ENCODE data around the gene MLANA.

MLANA gene

GRCh38 chr9:5846096-5846495 lies 44.6 kb upstream of the MLANA start:
- DNase-seq (ENCODE audit: extremely low read depth, insufficient read length), result no peak
- H3K4me3 ChIP-seq (replicated peaks; ENCODE audit: low read depth, low read length), result no peak overlapping the region
- H3K36me3 ChIP-seq (ENCODE audit: control insufficient read depth, insufficient read depth, low read length), result no peaks in the 10 kb centered on the region
- no peaks in the 10 kb centered on the region for H3K27me3 ChIP-seq (replicated peaks; ENCODE audit: control insufficient read depth, insufficient read depth, low read length)
- TF ChIP-seq CTCF (IDR thresholded peaks at IDR 0.05; ENCODE audit: insufficient read depth, low read length, poor library complexity, severe bottlenecking), result no peak

GRCh38 chr9:5846501-5846921 lies 44.2 kb upstream of the MLANA start:
- Histone ChIP-seq H3K36me3 (ENCODE audit: control insufficient read depth, insufficient read depth, low read length) (no peaks in the 10 kb centered on the region), H3K27me3 (replicated peaks; ENCODE audit: control insufficient read depth, insufficient read depth, low read length) (no peaks in the 10 kb centered on the region), H3K4me3 (replicated peaks; ENCODE audit: low read depth, low read length) (no peak overlapping the region)
- TF ChIP-seq CTCF (IDR thresholded peaks at IDR 0.05; ENCODE audit: insufficient read depth, low read length, poor library complexity, severe bottlenecking), result no peak
- no peak for DNase-seq (ENCODE audit: extremely low read depth, insufficient read length)

GRCh38 chr9:5848372-5848882 lies 42.3 kb upstream of the MLANA start:
- DNase-seq (ENCODE audit: extremely low read depth, insufficient read length), result no peak
- Histone ChIP-seq H3K36me3 (ENCODE audit: control insufficient read depth, insufficient read depth, low read length) (no peaks in the 10 kb centered on the region), H3K27me3 (replicated peaks; ENCODE audit: control insufficient read depth, insufficient read depth, low read length) (no peaks in the 10 kb centered on the region), H3K4me3 (replicated peaks; ENCODE audit: low read depth, low read length) (no peak overlapping the region)
- no peak for TF ChIP-seq CTCF (IDR thresholded peaks at IDR 0.05; ENCODE audit: insufficient read depth, low read length, poor library complexity, severe bottlenecking)

- Histone ChIP-seq H3K4me3 (replicated peaks; ENCODE audit: low read depth, low read length) (no peak overlapping the region), H3K36me3 (ENCODE audit: control insufficient read depth, insufficient read depth, low read length) (no peaks in the 10 kb centered on the region), H3K27me3 (replicated peaks; ENCODE audit: control insufficient read depth, insufficient read depth, low read length) (no peaks in the 10 kb centered on the region)
- no peak for TF ChIP-seq CTCF (IDR thresholded peaks at IDR 0.05; ENCODE audit: insufficient read depth, low read length, poor library complexity, severe bottlenecking)
- no peak for DNase-seq (ENCODE audit: extremely low read depth, insufficient read length)
Observed at GRCh38 chr9:5850724-5851122, 40.0 kb upstream of the MLANA start.

- TF ChIP-seq CTCF (IDR thresholded peaks at IDR 0.05; ENCODE audit: insufficient read depth, low read length, poor library complexity, severe bottlenecking), result no peak
- no peaks in the 10 kb centered on the region for H3K36me3 ChIP-seq (ENCODE audit: control insufficient read depth, insufficient read depth, low read length)
- no peak overlapping the region for H3K4me3 ChIP-seq (replicated peaks; ENCODE audit: low read depth, low read length)
- peak; percentile 26 for DNase-seq (ENCODE audit: extremely low read depth, insufficient read length)
- H3K27me3 ChIP-seq (replicated peaks; ENCODE audit: control insufficient read depth, insufficient read depth, low read length), result no peaks in the 10 kb centered on the region
Observed at GRCh38 chr9:5851445-5851844, 39.2 kb upstream of the MLANA start.

GRCh38 chr9:5852987-5853386 lies 37.7 kb upstream of the MLANA start:
- H3K27me3 ChIP-seq (replicated peaks; ENCODE audit: control insufficient read depth, insufficient read depth, low read length), result no peaks in the 10 kb centered on the region
- no peak overlapping the region for H3K4me3 ChIP-seq (replicated peaks; ENCODE audit: low read depth, low read length)
- no peak for DNase-seq (ENCODE audit: extremely low read depth, insufficient read length)
- H3K36me3 ChIP-seq (ENCODE audit: control insufficient read depth, insufficient read depth, low read length), result no peaks in the 10 kb centered on the region
- no peak for TF ChIP-seq CTCF (IDR thresholded peaks at IDR 0.05; ENCODE audit: insufficient read depth, low read length, poor library complexity, severe bottlenecking)

All from GM06990 (cell line).